ENCODE results near the gene SERPINA4.
"Not testable (repeated sequence)": the region's sequence is repeated elsewhere in the genome, so short reads cannot be mapped to it uniquely, and the experiment has no call there.

Gene SERPINA4

GRCh38 chr14:94598816-94599655 is 37.8 kb downstream of the SERPINA4 start:
- no peak for TF ChIP-seq CTCF (IDR thresholded peaks at IDR 0.05; ENCODE audit: low read depth, low read length)
- H3K4me3 ChIP-seq (ENCODE audit: low read depth, low read length): no peak overlapping the region

- H3K4me3 ChIP-seq (ENCODE audit: low read depth, low read length): no peak overlapping the region
- TF ChIP-seq CTCF (IDR thresholded peaks at IDR 0.05; ENCODE audit: low read depth, low read length): no peak
These were observed 38.4 kb downstream of the SERPINA4 start for GRCh38 chr14:94599656-94600004.

GRCh38 chr14:94600148-94600545 is 38.9 kb downstream of the SERPINA4 start:
- no peak overlapping the region for H3K4me3 ChIP-seq (ENCODE audit: low read depth, low read length)
- TF ChIP-seq CTCF (IDR thresholded peaks at IDR 0.05; ENCODE audit: low read depth, low read length): no peak

- no peak for TF ChIP-seq CTCF (IDR thresholded peaks at IDR 0.05; ENCODE audit: low read depth, low read length)
These were observed 40.7 kb downstream of the SERPINA4 start for GRCh38 chr14:94601884-94602391.

GRCh38 chr14:94602722-94603121 is 41.5 kb downstream of the SERPINA4 start:
- no peak for TF ChIP-seq CTCF (IDR thresholded peaks at IDR 0.05; ENCODE audit: low read depth, low read length)
- no peak overlapping the region for H3K4me3 ChIP-seq (ENCODE audit: low read depth, low read length)

More at GRCh38 chr14:94601884-94602391, 40.7 kb downstream of the SERPINA4 start:
- no peak overlapping the region for H3K4me3 ChIP-seq (ENCODE audit: low read depth, low read length)

- no peak overlapping the region for H3K4me3 ChIP-seq (ENCODE audit: low read depth, low read length)
- no peak for TF ChIP-seq CTCF (IDR thresholded peaks at IDR 0.05; ENCODE audit: low read depth, low read length)
These were observed 44.1 kb downstream of the SERPINA4 start for GRCh38 chr14:94605361-94605760.

- H3K4me3 ChIP-seq (ENCODE audit: low read depth, low read length): not testable (repeated sequence)
These were observed 47.7 kb downstream of the SERPINA4 start for GRCh38 chr14:94608966-94609365.

Data from WI38 (cell line).